ENCODE results near the gene KASH5. TPM values are rescaled to one million over a fixed set of nuclear protein-coding genes. Genes with fewer than 3 reads are reported as not detected.

Gene KASH5
- polyA plus RNA-seq, 1 donor: not detected

- no peak for DNase-seq (ENCODE audit: low read depth)
These were observed 33.2 kb downstream of the KASH5 start for GRCh38 chr19:49421039-49421877.

- no peak for DNase-seq (ENCODE audit: low read depth)
These were observed 33.8 kb downstream of the KASH5 start for GRCh38 chr19:49421878-49422202.

- DNase-seq (ENCODE audit: low read depth): no peak
These were observed 34.5 kb downstream of the KASH5 start for GRCh38 chr19:49422407-49423070.

- DNase-seq (ENCODE audit: low read depth): no peak
These were observed 35.3 kb downstream of the KASH5 start, which contains the start of gene PTH2 for GRCh38 chr19:49423071-49423984. TSS of gene PTH2 (minus strand) at chr19:49423441. CDS start at chr19:49423339, 102 bp downstream.

- no peak for DNase-seq (ENCODE audit: low read depth)
These were observed 35.9 kb downstream of the KASH5 start for GRCh38 chr19:49423985-49424303.

GRCh38 chr19:49425178-49425577 is 37.1 kb downstream of the KASH5 start, which contains the start of gene GFY:
TSS of gene GFY (plus strand) at chr19:49425388. CDS start at chr19:49426431, 1,043 bp downstream.
- no peak for DNase-seq (ENCODE audit: low read depth)

- no peak for DNase-seq (ENCODE audit: low read depth)
These were observed 38.0 kb downstream of the KASH5 start for GRCh38 chr19:49425922-49426592.

- no peak for DNase-seq (ENCODE audit: low read depth)
These were observed 39.3 kb downstream of the KASH5 start for GRCh38 chr19:49427339-49427738.

- DNase-seq (ENCODE audit: low read depth): no peak
These were observed 40.0 kb downstream of the KASH5 start for GRCh38 chr19:49427855-49428546.

- no peak for DNase-seq (ENCODE audit: low read depth)
These were observed 40.8 kb downstream of the KASH5 start for GRCh38 chr19:49428547-49429451.

GRCh38 chr19:49430172-49430677 is 42.2 kb downstream of the KASH5 start:
- DNase-seq (ENCODE audit: low read depth): no peak

GRCh38 chr19:49430678-49431329 is 42.8 kb downstream of the KASH5 start:
- no peak for DNase-seq (ENCODE audit: low read depth)

GRCh38 chr19:49431330-49431749 is 43.3 kb downstream of the KASH5 start:
- DNase-seq (ENCODE audit: low read depth): no peak

- DNase-seq (ENCODE audit: low read depth): no peak
These were observed 44.4 kb downstream of the KASH5 start for GRCh38 chr19:49432141-49433073.

- DNase-seq (ENCODE audit: low read depth): no peak
These were observed 45.3 kb downstream of the KASH5 start for GRCh38 chr19:49433240-49433901.

- no peak for DNase-seq (ENCODE audit: low read depth)
These were observed 47.0 kb downstream of the KASH5 start for GRCh38 chr19:49434907-49435583.

- no peak for DNase-seq (ENCODE audit: low read depth)
These were observed 47.6 kb downstream of the KASH5 start for GRCh38 chr19:49435670-49436069.

All from forelimb muscle (tissue), 1 donor.